ENCODE results near the gene MAMLD1.
A peak's percentile ranks its signal among the peaks of the same experiment; 100 is the strongest.
"Not testable (repeated sequence)": the region's sequence is repeated elsewhere in the genome, so short reads cannot be mapped to it uniquely, and the experiment has no call there.

MAMLD1 gene

DNA sequence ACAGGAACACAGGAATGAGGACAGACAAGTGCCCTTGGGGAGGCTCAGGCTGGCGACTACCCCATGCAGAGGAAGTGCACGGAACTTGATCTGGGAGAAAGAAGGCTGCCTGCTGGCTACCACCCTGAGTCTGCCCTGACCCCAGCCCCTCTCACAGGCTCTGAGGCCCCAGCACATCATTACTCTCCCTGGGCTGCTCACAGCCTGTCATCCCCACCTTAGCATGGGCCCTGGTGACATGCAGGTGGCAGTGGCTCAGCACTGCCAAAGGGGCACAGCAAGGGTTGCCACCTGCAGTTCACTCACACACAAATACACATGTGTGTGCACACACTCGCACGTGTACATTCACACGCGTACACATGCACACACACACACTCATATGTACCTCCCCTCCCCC, 26.1 kb upstream of the MAMLD1 start:
- no peaks in the 10 kb centered on the region for H3K36me3 ChIP-seq (replicated peaks)
- H3K4me3 ChIP-seq = no peak overlapping the region
- H3K4me1 ChIP-seq = peaks cover 2% of the 10 kb centered on the region; the same call in 1 of the 2 replicates
- in situ Hi-C loops (cut with MboI; ENCODE audit: low sequenced_read_pairs) = no loop called here
- H3K9me3 ChIP-seq = no peaks in the 10 kb centered on the region
- DNase-seq (ENCODE audit: low spot score in 2 of 2) = no peak
- no peaks in the 10 kb centered on the region for H3K27me3 ChIP-seq (ENCODE audit: low read depth)

DNA sequence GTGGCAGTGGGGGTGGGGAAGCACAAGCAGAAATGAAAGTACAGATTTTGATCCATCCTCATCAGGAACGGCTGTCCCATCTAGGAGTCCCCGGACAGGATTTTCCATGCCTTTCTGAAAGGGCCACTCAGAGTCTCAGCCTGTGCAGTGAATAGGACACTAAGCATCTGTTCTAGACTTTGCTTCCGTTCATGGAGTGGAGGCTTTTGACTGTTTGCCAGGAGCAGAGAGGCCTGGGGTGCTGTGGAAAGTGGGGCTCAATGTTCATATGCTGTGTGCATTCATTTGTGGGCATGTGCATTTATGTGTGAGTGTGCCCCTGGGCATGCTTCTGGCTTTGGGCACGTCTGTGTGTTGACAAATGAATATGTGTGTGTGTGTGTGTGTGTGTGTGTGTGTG, 25.6 kb upstream of the MAMLD1 start:
- H3K27me3 ChIP-seq (ENCODE audit: low read depth) = no peaks in the 10 kb centered on the region
- no peaks in the 10 kb centered on the region for H3K9me3 ChIP-seq
- no peak overlapping the region for H3K4me3 ChIP-seq
- H3K4me1 ChIP-seq = peaks cover 2% of the 10 kb centered on the region; the same call in 1 of the 2 replicates
- DNase-seq (ENCODE audit: low spot score in 2 of 2) = no peak
- no peaks in the 10 kb centered on the region for H3K36me3 ChIP-seq (replicated peaks)
- in situ Hi-C loops (cut with MboI; ENCODE audit: low sequenced_read_pairs) = no loop called here

DNA sequence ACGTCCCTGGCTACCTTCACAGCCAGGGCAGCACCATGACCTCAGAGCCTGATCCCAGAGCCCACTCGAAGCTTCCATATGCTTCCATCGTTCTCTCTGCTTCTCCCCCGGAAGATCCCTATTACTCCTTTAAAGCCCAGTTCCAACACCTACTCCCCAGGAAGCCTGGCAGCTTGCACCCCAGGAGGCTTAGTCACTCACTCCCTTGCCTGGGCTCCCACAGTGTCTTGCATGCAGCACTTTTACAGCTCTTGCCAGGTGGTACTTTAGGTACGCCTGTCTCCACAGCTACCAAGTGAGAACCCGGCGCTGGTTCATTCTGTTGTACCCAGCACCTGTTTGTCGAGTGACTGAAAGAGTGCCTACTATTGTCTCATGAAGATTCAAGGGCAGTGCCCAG, 24.5 kb upstream of the MAMLD1 start:
- no peak overlapping the region for H3K4me3 ChIP-seq
- H3K4me1 ChIP-seq = peaks cover 2% of the 10 kb centered on the region; the same call in 1 of the 2 replicates
- no peak for DNase-seq (ENCODE audit: low spot score in 2 of 2)
- H3K9me3 ChIP-seq = no peaks in the 10 kb centered on the region
- in situ Hi-C loops (cut with MboI; ENCODE audit: low sequenced_read_pairs) = no loop called here
- no peaks in the 10 kb centered on the region for H3K27me3 ChIP-seq (ENCODE audit: low read depth)
- no peaks in the 10 kb centered on the region for H3K36me3 ChIP-seq (replicated peaks)

DNA sequence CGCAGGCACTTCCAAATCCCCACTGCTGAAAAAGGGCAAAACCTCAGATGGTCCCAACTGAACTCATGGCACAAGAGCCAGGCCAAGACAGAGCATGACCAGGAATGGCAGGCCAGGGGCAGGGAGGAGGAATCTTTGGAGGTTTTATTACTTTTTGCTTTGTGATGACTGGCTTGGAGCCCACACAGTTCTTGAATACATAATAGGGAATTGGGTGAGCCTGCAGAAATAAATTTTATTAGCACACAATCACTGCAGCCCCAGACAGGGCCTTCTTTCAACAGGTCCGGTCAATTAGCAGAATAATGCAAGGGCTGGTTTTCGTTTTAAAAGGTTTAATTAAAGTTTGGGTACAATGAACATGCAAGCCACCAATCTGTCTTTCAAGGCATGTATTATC, 23.4 kb upstream of the MAMLD1 start:
- Histone ChIP-seq H3K9me3 (no peaks in the 10 kb centered on the region), H3K27me3 (ENCODE audit: low read depth) (no peaks in the 10 kb centered on the region), H3K36me3 (replicated peaks) (no peaks in the 10 kb centered on the region), H3K4me1 (peaks cover 2% of the 10 kb centered on the region; the same call in 1 of the 2 replicates), H3K4me3 (no peak overlapping the region)
- peak; percentile 46 to 51 for DNase-seq (ENCODE audit: low spot score in 2 of 2)
- in situ Hi-C loops (cut with MboI; ENCODE audit: low sequenced_read_pairs) = no loop called here

DNA sequence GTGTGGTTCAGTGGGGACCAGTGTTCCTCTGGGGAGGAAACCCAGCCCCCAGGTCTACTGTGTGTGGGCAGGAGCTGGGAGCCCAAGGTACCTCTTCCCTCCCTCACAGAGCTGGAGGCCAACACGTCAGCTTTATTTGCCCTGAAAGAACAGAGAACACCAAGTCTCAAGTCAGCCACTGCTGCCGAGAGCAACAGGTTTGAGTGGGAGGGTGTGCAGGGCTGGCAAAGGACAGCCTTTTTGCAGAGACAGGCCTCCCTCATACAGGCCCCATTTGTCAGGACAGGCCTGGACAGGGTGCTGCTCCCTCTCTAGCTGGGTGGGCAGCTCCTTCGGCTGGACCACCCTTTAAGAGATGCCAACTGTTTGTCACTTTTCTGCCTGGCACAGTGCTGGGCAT, 22.8 kb upstream of the MAMLD1 start:
- H3K4me1 ChIP-seq; H3K4me3 ChIP-seq; H3K36me3 ChIP-seq (replicated peaks); H3K9me3 ChIP-seq; in situ Hi-C loops (cut with MboI; ENCODE audit: low sequenced_read_pairs); DNase-seq (ENCODE audit: low spot score in 2 of 2); H3K27me3 ChIP-seq (ENCODE audit: low read depth): not testable (repeated sequence)

DNA sequence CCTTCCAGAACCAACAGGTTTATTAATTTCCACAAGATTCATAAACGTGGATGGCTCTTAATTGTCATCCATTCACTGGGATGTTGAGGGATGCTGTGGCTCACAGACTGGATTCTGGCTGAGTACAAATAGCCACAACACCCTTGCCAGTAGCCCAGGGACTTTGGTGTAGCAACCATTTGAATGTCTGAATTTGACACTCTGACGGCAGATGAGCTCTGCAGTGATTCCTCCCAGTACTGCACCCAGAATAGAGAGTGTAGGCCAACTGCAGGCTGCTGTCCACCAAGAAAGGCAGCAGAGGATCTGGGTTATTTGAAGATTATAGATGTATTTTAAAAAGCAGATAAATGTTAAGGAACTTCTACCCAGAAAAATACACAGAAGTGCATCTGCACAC, 15.6 kb upstream of the MAMLD1 start:
- Histone ChIP-seq H3K4me3 (no peak overlapping the region), H3K27me3 (ENCODE audit: low read depth) (no peaks in the 10 kb centered on the region), H3K4me1 (no peaks in the 10 kb centered on the region), H3K9me3 (no peaks in the 10 kb centered on the region), H3K36me3 (replicated peaks) (no peaks in the 10 kb centered on the region)
- no peak for DNase-seq (ENCODE audit: low spot score in 2 of 2)
- in situ Hi-C loops (cut with MboI; ENCODE audit: low sequenced_read_pairs) = no loop called here

DNA sequence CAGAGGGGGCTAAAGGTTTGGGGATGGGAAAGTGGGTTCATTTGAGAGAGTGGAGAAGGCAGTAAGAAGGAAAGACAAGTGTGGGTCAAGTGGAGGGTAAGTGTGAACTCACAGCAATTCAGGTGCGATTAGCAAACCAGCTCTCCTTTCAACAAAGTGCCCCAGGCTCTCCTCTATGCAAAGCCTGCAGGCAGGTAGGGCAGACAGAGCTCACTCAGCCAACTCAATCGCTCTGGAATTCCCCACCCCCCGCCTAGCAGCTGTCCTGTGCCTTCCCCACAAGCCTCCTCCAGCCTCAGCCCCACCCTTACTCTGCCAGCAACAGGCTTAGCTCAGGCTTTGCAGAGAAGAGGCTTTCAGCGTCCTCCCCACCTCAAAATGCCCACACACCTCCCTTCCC, 14.8 kb upstream of the MAMLD1 start:
- Histone ChIP-seq H3K4me1 (no peaks in the 10 kb centered on the region), H3K36me3 (replicated peaks) (no peaks in the 10 kb centered on the region), H3K27me3 (ENCODE audit: low read depth) (no peaks in the 10 kb centered on the region), H3K4me3 (no peak overlapping the region), H3K9me3 (no peaks in the 10 kb centered on the region)
- peak in 1 of 2 experiments; percentile 43 for DNase-seq (ENCODE audit: low spot score in 2 of 2)
- in situ Hi-C loops (cut with MboI; ENCODE audit: low sequenced_read_pairs) = no loop called here

DNA sequence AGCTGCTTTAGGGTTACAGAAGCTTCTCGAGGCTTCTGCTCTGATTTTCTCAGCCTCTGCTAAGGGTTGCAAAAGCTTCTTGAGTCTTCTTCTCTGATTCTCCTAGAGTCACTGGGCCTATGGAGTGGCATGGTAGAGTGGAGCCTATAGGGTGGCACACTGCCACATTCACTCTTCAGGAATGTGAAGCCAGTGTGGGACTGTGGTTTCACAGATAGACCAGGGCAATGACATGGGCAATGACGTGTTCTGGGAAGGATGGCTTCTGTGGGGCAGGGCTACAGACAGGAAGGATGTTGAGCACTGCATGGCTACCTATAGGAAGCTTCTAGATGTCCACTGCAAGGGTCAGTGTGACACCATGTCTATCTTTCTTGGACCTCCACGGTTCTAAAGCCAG, 11.0 kb upstream of the MAMLD1 start:
- Histone ChIP-seq H3K4me1 (no peaks in the 10 kb centered on the region), H3K36me3 (replicated peaks) (no peaks in the 10 kb centered on the region), H3K4me3 (no peak overlapping the region), H3K9me3 (no peaks in the 10 kb centered on the region), H3K27me3 (ENCODE audit: low read depth) (no peaks in the 10 kb centered on the region)
- no peak for DNase-seq (ENCODE audit: low spot score in 2 of 2)
- in situ Hi-C loops (cut with MboI; ENCODE audit: low sequenced_read_pairs) = loop anchor here (25.0 kb wide), 1 partner anchor 390 kb away; no protein-coding TSS in a partner anchor

DNA sequence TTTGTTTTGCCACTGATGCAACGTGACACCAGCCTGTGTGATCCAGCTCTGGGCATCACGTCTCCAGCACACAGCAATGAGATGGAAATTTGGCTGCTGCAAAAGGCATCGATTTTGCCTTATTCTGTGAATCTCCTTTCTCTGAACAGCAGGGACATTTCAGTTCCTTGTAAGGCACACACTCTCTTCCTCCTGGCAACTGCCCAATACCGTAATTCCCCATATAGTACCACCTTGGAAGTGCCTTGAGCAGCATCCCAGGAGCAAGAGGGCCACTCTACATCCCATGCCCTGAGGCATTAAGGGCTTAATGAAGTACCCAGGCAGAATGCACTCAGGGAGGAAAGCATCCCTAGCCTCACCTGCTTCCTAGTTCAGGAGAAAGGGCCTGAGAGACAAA, 10.5 kb upstream of the MAMLD1 start:
- in situ Hi-C loops (cut with MboI; ENCODE audit: low sequenced_read_pairs) = loop anchor here (25.0 kb wide), 1 partner anchor 390 kb away; no protein-coding TSS in a partner anchor
- no peaks in the 10 kb centered on the region for H3K27me3 ChIP-seq (ENCODE audit: low read depth)
- no peaks in the 10 kb centered on the region for H3K9me3 ChIP-seq
- H3K4me1 ChIP-seq = no peaks in the 10 kb centered on the region
- no peak for DNase-seq (ENCODE audit: low spot score in 2 of 2)
- H3K36me3 ChIP-seq (replicated peaks) = no peaks in the 10 kb centered on the region
- H3K4me3 ChIP-seq = no peak overlapping the region

DNA sequence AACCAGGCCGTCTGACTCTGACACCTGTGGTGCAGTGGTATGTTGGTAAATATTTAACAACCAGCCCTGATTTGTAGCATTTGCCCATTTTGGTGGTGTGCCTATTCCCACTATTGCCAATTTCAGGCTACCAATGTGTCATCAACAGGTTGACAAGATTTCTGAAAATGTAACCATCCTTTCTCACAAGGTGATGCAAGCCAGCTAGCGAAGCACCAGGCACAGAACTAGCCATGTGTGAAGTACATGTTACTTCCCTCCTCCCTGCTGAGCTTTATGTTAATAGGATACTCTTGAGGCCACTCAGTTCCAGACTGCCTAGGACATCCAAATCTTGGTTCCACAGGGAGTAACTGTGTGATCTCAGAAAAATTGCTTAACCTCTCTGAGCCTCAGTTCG, 7.2 kb upstream of the MAMLD1 start:
- Histone ChIP-seq H3K36me3 (replicated peaks) (no peaks in the 10 kb centered on the region), H3K9me3 (no peaks in the 10 kb centered on the region), H3K4me1 (no peaks in the 10 kb centered on the region), H3K27me3 (ENCODE audit: low read depth) (no peaks in the 10 kb centered on the region), H3K4me3 (no peak overlapping the region)
- no peak for DNase-seq (ENCODE audit: low spot score in 2 of 2)
- in situ Hi-C loops (cut with MboI; ENCODE audit: low sequenced_read_pairs) = loop anchor here (25.0 kb wide), 1 partner anchor 394 kb away; no protein-coding TSS in a partner anchor

DNA sequence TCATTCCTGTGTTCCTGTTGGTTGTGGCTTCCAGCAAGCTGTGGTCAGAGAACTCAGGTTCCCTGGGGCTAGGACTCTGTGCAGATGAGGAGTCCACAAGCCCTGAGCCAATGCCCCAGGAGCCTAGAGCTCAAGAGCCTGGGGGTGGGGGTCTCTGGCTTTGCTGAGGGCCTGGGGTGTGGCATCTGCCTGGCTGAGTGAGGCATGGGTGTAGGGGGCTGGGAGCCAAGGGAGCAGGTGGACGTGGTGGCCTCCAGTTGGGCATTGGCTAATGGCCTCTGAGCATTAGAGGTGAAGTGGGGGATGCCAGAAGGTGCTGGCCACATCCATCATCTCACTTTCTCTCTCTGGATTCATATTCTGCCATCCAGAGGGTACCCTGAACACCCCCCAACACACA, 5.3 kb upstream of the MAMLD1 start:
- DNase-seq (ENCODE audit: low spot score in 2 of 2) = no peak
- in situ Hi-C loops (cut with MboI; ENCODE audit: low sequenced_read_pairs) = loop anchor here (25.0 kb wide), 1 partner anchor 395 kb away; no protein-coding TSS in a partner anchor
- no peaks in the 10 kb centered on the region for H3K9me3 ChIP-seq
- H3K4me1 ChIP-seq = no peaks in the 10 kb centered on the region; the same call in 1 of the 2 replicates
- no peaks in the 10 kb centered on the region for H3K27me3 ChIP-seq (ENCODE audit: low read depth)
- no peaks in the 10 kb centered on the region for H3K36me3 ChIP-seq (replicated peaks)
- H3K4me3 ChIP-seq = no peak overlapping the region

DNA sequence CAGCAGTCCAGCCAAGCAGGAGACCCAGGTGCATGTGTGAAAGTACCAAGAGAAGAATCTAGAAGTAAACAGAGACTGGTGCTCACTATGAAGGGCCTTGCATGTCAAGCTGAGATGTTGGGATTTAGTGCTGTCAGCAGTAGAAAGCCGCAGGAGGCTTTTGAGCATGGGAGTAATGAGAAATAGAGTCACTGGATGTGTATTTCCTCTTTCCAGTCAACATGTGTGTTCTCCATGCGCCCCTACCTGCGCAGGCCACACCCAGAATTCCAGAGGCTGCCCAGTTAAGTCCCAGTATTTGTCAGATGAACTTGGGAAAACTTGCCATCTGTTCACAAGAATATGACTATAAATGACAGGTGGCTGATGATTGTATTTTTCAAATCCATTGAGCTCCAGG, 4.5 kb upstream of the MAMLD1 start:
- no peak for DNase-seq (ENCODE audit: low spot score in 2 of 2)
- Histone ChIP-seq H3K27me3 (ENCODE audit: low read depth) (no peaks in the 10 kb centered on the region), H3K4me3 (no peak overlapping the region), H3K9me3 (no peaks in the 10 kb centered on the region), H3K36me3 (replicated peaks) (no peaks in the 10 kb centered on the region), H3K4me1 (no peaks in the 10 kb centered on the region; the same call in 1 of the 2 replicates)
- in situ Hi-C loops (cut with MboI; ENCODE audit: low sequenced_read_pairs) = loop anchor here (25.0 kb wide), 1 partner anchor 396 kb away; no protein-coding TSS in a partner anchor

DNA sequence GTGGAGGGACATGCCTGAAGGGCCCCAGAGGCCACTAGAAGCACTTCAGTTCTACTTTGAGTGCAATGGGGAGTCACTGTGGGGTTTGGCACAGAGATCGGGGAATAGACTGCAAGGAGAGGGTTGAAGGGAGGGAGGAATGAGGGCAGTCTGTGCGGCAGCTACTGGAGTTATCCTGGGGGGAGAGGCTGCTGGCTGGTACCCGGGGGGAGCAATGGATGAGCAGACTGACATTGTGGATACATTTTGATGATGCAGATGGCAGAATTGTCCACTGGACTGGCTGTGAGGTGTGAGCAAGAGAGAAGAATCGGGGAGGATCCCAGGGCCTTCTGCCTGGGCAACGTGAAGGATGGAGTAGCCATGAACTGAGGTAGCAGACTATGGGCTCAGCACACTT, 2.8 kb upstream of the MAMLD1 start:
- Histone ChIP-seq H3K36me3 (replicated peaks) (no peaks in the 10 kb centered on the region), H3K4me3 (no peak overlapping the region), H3K27me3 (ENCODE audit: low read depth) (no peaks in the 10 kb centered on the region), H3K9me3 (no peaks in the 10 kb centered on the region), H3K4me1 (no peaks in the 10 kb centered on the region; the same call in 1 of the 2 replicates)
- in situ Hi-C loops (cut with MboI; ENCODE audit: low sequenced_read_pairs) = loop anchor here (25.0 kb wide), 1 partner anchor 398 kb away; no protein-coding TSS in a partner anchor
- DNase-seq (ENCODE audit: low spot score in 2 of 2) = no peak

DNA sequence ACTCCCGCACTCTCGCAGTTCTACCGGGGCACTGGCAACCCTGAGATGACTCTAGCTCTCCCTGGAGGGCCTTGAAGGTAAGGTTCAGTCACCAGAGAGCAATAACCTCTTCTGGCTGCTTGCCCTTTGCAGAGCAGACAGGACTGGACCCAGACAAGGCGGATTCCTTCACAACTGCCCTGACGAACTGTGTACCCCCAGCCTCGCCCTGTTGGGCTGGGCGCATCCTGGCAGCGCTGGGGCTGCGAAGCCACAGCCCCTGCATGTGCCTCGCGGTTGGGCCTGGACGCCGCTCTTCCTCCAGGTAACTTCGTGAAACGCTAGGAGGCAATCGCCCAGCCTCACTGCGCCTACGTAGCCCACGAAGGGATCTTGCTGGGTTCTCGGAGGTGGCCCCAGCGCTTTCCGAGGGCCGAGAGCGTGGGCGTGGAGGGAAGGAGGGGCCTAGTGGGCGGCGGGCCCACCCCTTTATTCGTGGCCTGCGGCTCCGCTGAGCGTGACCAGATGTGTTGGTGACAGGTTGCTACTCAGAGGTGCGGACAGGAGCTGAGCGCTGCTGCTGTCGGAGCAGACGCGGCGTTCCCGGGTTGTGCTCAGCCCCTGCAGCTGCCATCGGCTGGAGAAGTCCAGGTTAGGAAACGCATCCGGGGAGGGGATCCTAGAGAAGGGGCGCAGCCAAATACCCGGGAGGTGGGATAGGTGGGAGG, 1.9 kb upstream of the MAMLD1 start:
- DNase-seq (ENCODE audit: low spot score in 2 of 2) = no peak
- Histone ChIP-seq H3K4me1 (peaks cover 2% of the 10 kb centered on the region), H3K4me3 (no peak overlapping the region), H3K36me3 (replicated peaks) (no peaks in the 10 kb centered on the region), H3K27me3 (ENCODE audit: low read depth) (no peaks in the 10 kb centered on the region), H3K9me3 (no peaks in the 10 kb centered on the region)
- in situ Hi-C loops (cut with MboI; ENCODE audit: low sequenced_read_pairs) = loop anchor here (25.0 kb wide), 1 partner anchor 399 kb away; no protein-coding TSS in a partner anchor
